GM21737 (cell line): ENCODE measurements around the gene B3GALNT1.

Experiments
- ATAC-seq: cut with Tn5 transposase; IDR thresholded peaks from one replicate; pipeline ENCODE4 v1.9.1; 2021; ENCODE audit warnings: mild to moderate bottlenecking, moderate library complexity; ENCODE audit not compliant: unreplicated experiment

Gene B3GALNT1

GRCh38 chr3:161104561-161105551, at the start of gene B3GALNT1:
Gene B3GALNT1 (minus strand): TSS chr3:161105349. CDS start chr3:161086754, 18,595 bp downstream.
- ATAC-seq = peak; percentile 70

GRCh38 chr3:161153480-161153879, 48.3 kb upstream of the B3GALNT1 start:
- ATAC-seq = no peak

GRCh38 chr3:161150001-161150525, 44.9 kb upstream of the B3GALNT1 start:
- no peak for ATAC-seq

GRCh38 chr3:161149529-161149928, 44.4 kb upstream of the B3GALNT1 start:
- ATAC-seq = no peak

- no peak for ATAC-seq
These were observed 43.8 kb upstream of the B3GALNT1 start for GRCh38 chr3:161148832-161149475.

- no peak for ATAC-seq
These were observed 37.3 kb upstream of the B3GALNT1 start for GRCh38 chr3:161142486-161142885.

GRCh38 chr3:161139686-161140085, 34.5 kb upstream of the B3GALNT1 start:
- ATAC-seq = no peak

GRCh38 chr3:161137260-161137659, 32.1 kb upstream of the B3GALNT1 start:
- ATAC-seq = no peak

- ATAC-seq = no peak
These were observed 27.2 kb upstream of the B3GALNT1 start for GRCh38 chr3:161132391-161132790.

- no peak for ATAC-seq
These were observed 21.3 kb upstream of the B3GALNT1 start for GRCh38 chr3:161126495-161126894.

GRCh38 chr3:161117646-161118045, 12.5 kb upstream of the B3GALNT1 start:
- no peak for ATAC-seq

GRCh38 chr3:161108840-161109239, 3.7 kb upstream of the B3GALNT1 start:
- no peak for ATAC-seq

- no peak for ATAC-seq
These were observed 2.2 kb upstream of the B3GALNT1 start for GRCh38 chr3:161107311-161107710.

- no peak for ATAC-seq
These were observed 1.3 kb downstream of the B3GALNT1 start for GRCh38 chr3:161103776-161104385.

GRCh38 chr3:161101609-161102008, 3.5 kb downstream of the B3GALNT1 start:
- ATAC-seq = no peak

GRCh38 chr3:161100994-161101393, 4.2 kb downstream of the B3GALNT1 start:
- no peak for ATAC-seq

GRCh38 chr3:161096771-161097367, 8.3 kb downstream of the B3GALNT1 start:
- ATAC-seq = no peak

GRCh38 chr3:161093895-161094294, 11.3 kb downstream of the B3GALNT1 start:
- ATAC-seq = no peak

GRCh38 chr3:161084277-161084676, 20.9 kb downstream of the B3GALNT1 start:
- no peak for ATAC-seq

- ATAC-seq = no peak
These were observed 22.0 kb downstream of the B3GALNT1 start for GRCh38 chr3:161083131-161083530.

GRCh38 chr3:161082063-161082462, 23.1 kb downstream of the B3GALNT1 start:
- ATAC-seq = peak; percentile 26
